H54 (cell line): ENCODE measurements around the gene CGB1.
A peak's percentile ranks its signal among the peaks of the same experiment; 100 is the strongest.
"Not testable (repeated sequence)": the region's sequence is repeated elsewhere in the genome, so short reads cannot be mapped to it uniquely, and the experiment has no call there.

Experiments
- DNase-seq: peaks from one replicate; pipeline ENCODE4 v3.0.0; 2011; ENCODE audit warnings: low spot score, mixed read lengths; ENCODE audit not compliant: insufficient read length
- FAIRE-seq: peaks from 3 replicates; lab custom pipeline; 2011; peaks lifted over from hg19 to GRCh38; lab: Jason Lieb, UNC
- POLR2A ChIP-seq: IDR thresholded peaks from 2 replicates; pipeline ENCODE4 v1.6.1; 2011; ENCODE audit warnings: low read depth, mild to moderate bottlenecking, low read length

The CGB1 gene

GRCh38 chr19:49036815-49037214, at the start of gene CGB1:
TSS of gene CGB1 (minus strand) at chr19:49036895. CDS start at chr19:49036711, 184 bp downstream.
- not testable (repeated sequence) for DNase-seq, FAIRE-seq

GRCh38 chr19:49086296-49086695, 49.6 kb upstream of the CGB1 start:
- no peak for FAIRE-seq
- TF ChIP-seq POLR2A = no peak
- no peak for DNase-seq

GRCh38 chr19:49085868-49086232, 49.2 kb upstream of the CGB1 start:
- no peak for TF ChIP-seq POLR2A
- DNase-seq (no peak), FAIRE-seq (no peak)

GRCh38 chr19:49085020-49085867, 48.5 kb upstream of the CGB1 start, which contains the start of gene SNRNP70:
TSS of gene SNRNP70 (plus strand) at chr19:49085451. CDS start at chr19:49086415, 964 bp downstream.
- DNase-seq (peak; percentile 95), FAIRE-seq (no peak)
- peak; percentile 65; the same call in 1 of the 2 replicates for TF ChIP-seq POLR2A

- DNase-seq = no peak
These were observed 47.7 kb upstream of the CGB1 start for GRCh38 chr19:49084206-49085019.

GRCh38 chr19:49081273-49081672, 44.6 kb upstream of the CGB1 start:
- no peak for TF ChIP-seq POLR2A
- FAIRE-seq = no peak
- no peak for DNase-seq

More at GRCh38 chr19:49084206-49085019, 47.7 kb upstream of the CGB1 start:
- FAIRE-seq = no peak
- no peak for TF ChIP-seq POLR2A

- FAIRE-seq = no peak
- TF ChIP-seq POLR2A = no peak
- no peak for DNase-seq
These were observed 43.7 kb upstream of the CGB1 start for GRCh38 chr19:49080392-49080791.

GRCh38 chr19:49074869-49075268, 38.2 kb upstream of the CGB1 start:
- DNase-seq, FAIRE-seq: not testable (repeated sequence)

- DNase-seq (no peak), FAIRE-seq (no peak)
- TF ChIP-seq POLR2A = no peak
These were observed 37.1 kb upstream of the CGB1 start for GRCh38 chr19:49073514-49074378.

- no peak for TF ChIP-seq POLR2A
- DNase-seq (no peak), FAIRE-seq (no peak)
These were observed 35.3 kb upstream of the CGB1 start for GRCh38 chr19:49071860-49072547.

GRCh38 chr19:49070416-49070815, 33.7 kb upstream of the CGB1 start:
- FAIRE-seq (no peak), DNase-seq (no peak)
- no peak for TF ChIP-seq POLR2A

- FAIRE-seq (no peak), DNase-seq (no peak)
- TF ChIP-seq POLR2A = no peak
These were observed 32.3 kb upstream of the CGB1 start for GRCh38 chr19:49069026-49069425.

GRCh38 chr19:49067554-49067953, 30.9 kb upstream of the CGB1 start:
- DNase-seq (no peak), FAIRE-seq (no peak)
- TF ChIP-seq POLR2A = no peak
